HL-60/S4 treated with phorbol 12-myristate 13-acetate at 8.2 ng/mL for 4 days and 3 days (cell line): ENCODE measurements around the gene GCSH.

Experiments used
- in situ Hi-C: fragments of 300-500 bp; cut with MboI; formaldehyde crosslinking; loops from 2 replicates; pipeline ENCODE4 v1.15.0; 2022; ENCODE audit warnings: low sequenced_read_pairs

GCSH gene

GRCh38 chr16:81060576-81061306 lies 35.5 kb downstream of the GCSH start:
- in situ Hi-C loops = no loop called here

GRCh38 chr16:81053761-81054160 lies 42.4 kb downstream of the GCSH start:
- in situ Hi-C loops = no loop called here

- in situ Hi-C loops = no loop called here
Observed at GRCh38 chr16:81042821-81043220, 53.4 kb downstream of the GCSH start.

- in situ Hi-C loops = no loop called here
Observed at GRCh38 chr16:81041696-81042095, 54.5 kb downstream of the GCSH start.

- in situ Hi-C loops = no loop called here
Observed at GRCh38 chr16:81040842-81041241, 55.4 kb downstream of the GCSH start.

- in situ Hi-C loops = no loop called here
Observed at GRCh38 chr16:81040131-81040530, 56.1 kb downstream of the GCSH start.

- in situ Hi-C loops = no loop called here
Observed at GRCh38 chr16:81036751-81037350, 59.3 kb downstream of the GCSH start.

GRCh38 chr16:81035975-81036750 lies 60.0 kb downstream of the GCSH start:
- in situ Hi-C loops = no loop called here

GRCh38 chr16:81035398-81035974 lies 60.7 kb downstream of the GCSH start, which contains the start of gene ATMIN:
Gene ATMIN, plus strand, starts transcription at chr16:81035842. Its CDS starts 29 bp downstream, at chr16:81035871.
- in situ Hi-C loops = no loop called here
